ENCODE results near the gene LCN12.

GRCh38 chr9:136983656-136984314, 31.7 kb downstream of the LCN12 start:
- TF ChIP-seq NFIC (IDR thresholded peaks at IDR 0.05) (no peak), TEAD4 (IDR thresholded peaks at IDR 0.05) (no peak), EP300 (IDR thresholded peaks at IDR 0.05; ENCODE audit: borderline replicate concordance) (no peak), CREB1 (IDR thresholded peaks at IDR 0.05; ENCODE audit: low read depth) (no peak), RAD21 (IDR thresholded peaks at IDR 0.05; ENCODE audit: low read depth) (no peak), ZBTB7A (IDR thresholded peaks at IDR 0.05; ENCODE audit: low read depth) (no peak)
- TF ChIP-seq, protein P1, sequence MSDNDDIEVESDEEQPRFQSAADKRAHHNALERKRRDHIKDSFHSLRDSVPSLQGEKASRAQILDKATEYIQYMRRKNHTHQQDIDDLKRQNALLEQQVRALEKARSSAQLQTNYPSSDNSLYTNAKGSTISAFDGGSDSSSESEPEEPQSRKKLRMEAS (IDR thresholded peaks at IDR 0.05), result no peak
- TF ChIP-seq, protein P2, sequence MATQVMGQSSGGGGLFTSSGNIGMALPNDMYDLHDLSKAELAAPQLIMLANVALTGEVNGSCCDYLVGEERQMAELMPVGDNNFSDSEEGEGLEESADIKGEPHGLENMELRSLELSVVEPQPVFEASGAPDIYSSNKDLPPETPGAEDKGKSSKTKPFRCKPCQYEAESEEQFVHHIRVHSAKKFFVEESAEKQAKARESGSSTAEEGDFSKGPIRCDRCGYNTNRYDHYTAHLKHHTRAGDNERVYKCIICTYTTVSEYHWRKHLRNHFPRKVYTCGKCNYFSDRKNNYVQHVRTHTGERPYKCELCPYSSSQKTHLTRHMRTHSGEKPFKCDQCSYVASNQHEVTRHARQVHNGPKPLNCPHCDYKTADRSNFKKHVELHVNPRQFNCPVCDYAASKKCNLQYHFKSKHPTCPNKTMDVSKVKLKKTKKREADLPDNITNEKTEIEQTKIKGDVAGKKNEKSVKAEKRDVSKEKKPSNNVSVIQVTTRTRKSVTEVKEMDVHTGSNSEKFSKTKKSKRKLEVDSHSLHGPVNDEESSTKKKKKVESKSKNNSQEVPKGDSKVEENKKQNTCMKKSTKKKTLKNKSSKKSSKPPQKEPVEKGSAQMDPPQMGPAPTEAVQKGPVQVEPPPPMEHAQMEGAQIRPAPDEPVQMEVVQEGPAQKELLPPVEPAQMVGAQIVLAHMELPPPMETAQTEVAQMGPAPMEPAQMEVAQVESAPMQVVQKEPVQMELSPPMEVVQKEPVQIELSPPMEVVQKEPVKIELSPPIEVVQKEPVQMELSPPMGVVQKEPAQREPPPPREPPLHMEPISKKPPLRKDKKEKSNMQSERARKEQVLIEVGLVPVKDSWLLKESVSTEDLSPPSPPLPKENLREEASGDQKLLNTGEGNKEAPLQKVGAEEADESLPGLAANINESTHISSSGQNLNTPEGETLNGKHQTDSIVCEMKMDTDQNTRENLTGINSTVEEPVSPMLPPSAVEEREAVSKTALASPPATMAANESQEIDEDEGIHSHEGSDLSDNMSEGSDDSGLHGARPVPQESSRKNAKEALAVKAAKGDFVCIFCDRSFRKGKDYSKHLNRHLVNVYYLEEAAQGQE (IDR thresholded peaks at IDR 0.05; ENCODE audit: low read depth), result no peak

Data from Ishikawa (cell line).